HG03342 (cell line): ENCODE results near the gene FTO.

ENCODE experiments used
- ATAC-seq: cut with Tn5 transposase; IDR thresholded peaks from one replicate; pipeline ENCODE4 v1.9.1; 2021; ENCODE audit warnings: mild to moderate bottlenecking, moderate library complexity; ENCODE audit not compliant: unreplicated experiment

Gene FTO

GRCh38 chr16:53924331-53925106 is 220.6 kb downstream of the FTO start:
- no peak for ATAC-seq

GRCh38 chr16:53925107-53925410 is 221.1 kb downstream of the FTO start:
- no peak for ATAC-seq

GRCh38 chr16:53925526-53925925 is 221.6 kb downstream of the FTO start:
- ATAC-seq, result no peak

GRCh38 chr16:53926209-53926608 is 222.3 kb downstream of the FTO start:
- no peak for ATAC-seq

- no peak for ATAC-seq
These were observed 229.0 kb downstream of the FTO start for GRCh38 chr16:53932975-53933374.

GRCh38 chr16:53933407-53933806 is 229.5 kb downstream of the FTO start:
- no peak for ATAC-seq

GRCh38 chr16:53936052-53936451 is 232.1 kb downstream of the FTO start:
- no peak for ATAC-seq

- no peak for ATAC-seq
These were observed 232.6 kb downstream of the FTO start for GRCh38 chr16:53936529-53936928.

GRCh38 chr16:53937161-53937880 is 233.4 kb downstream of the FTO start:
- ATAC-seq, result no peak

GRCh38 chr16:53944025-53944424 is 240.1 kb downstream of the FTO start:
- ATAC-seq, result no peak

GRCh38 chr16:53945996-53946395 is 242.0 kb downstream of the FTO start:
- ATAC-seq, result no peak

- ATAC-seq, result no peak
These were observed 242.9 kb downstream of the FTO start for GRCh38 chr16:53946746-53947386.

- ATAC-seq, result no peak
These were observed 243.7 kb downstream of the FTO start for GRCh38 chr16:53947642-53948041.

- ATAC-seq, result no peak
These were observed 244.4 kb downstream of the FTO start for GRCh38 chr16:53948326-53948725.

- no peak for ATAC-seq
These were observed 244.9 kb downstream of the FTO start for GRCh38 chr16:53948734-53949430.

GRCh38 chr16:53949715-53950410 is 245.9 kb downstream of the FTO start:
- peak; percentile 67 for ATAC-seq

- no peak for ATAC-seq
These were observed 246.7 kb downstream of the FTO start for GRCh38 chr16:53950677-53951076.

- ATAC-seq, result peak; percentile 56
These were observed 248.6 kb downstream of the FTO start for GRCh38 chr16:53952215-53953208.

- ATAC-seq, result no peak
These were observed 249.4 kb downstream of the FTO start for GRCh38 chr16:53953336-53953735.
